A673 (cell line): ENCODE measurements around the gene STX8.

Experiments used
- CTCF ChIP-seq: fragments of 300-800, 200-600 bp; sonication (generic); conservative IDR thresholded peaks from 2 replicates; pipeline ENCODE4 v1.5.1; 2017; ENCODE audit warnings: low read depth, mild to moderate bottlenecking, antibody characterized with exemption, low read length, moderate library complexity, mixed read lengths
- EZH2 ChIP-seq: fragments of 200-600 bp; sonication (generic); IDR thresholded peaks from 2 replicates; pipeline ENCODE4 v1.6.1; 2017; ENCODE audit warnings: borderline replicate concordance, low read depth, mild to moderate bottlenecking, mixed read lengths, antibody characterized with exemption, low read length; ENCODE audit not compliant: poor library complexity, severe bottlenecking

GRCh38 chr17:9479964-9480363 is 95.7 kb downstream of the STX8 start:
- no peak for TF ChIP-seq CTCF
- no peak for TF ChIP-seq EZH2
